ENCODE data around the gene PDLIM1.
"Not testable (repeated sequence)": the region's sequence is repeated elsewhere in the genome, so short reads cannot be mapped to it uniquely, and the experiment has no call there.

The PDLIM1 gene

DNA sequence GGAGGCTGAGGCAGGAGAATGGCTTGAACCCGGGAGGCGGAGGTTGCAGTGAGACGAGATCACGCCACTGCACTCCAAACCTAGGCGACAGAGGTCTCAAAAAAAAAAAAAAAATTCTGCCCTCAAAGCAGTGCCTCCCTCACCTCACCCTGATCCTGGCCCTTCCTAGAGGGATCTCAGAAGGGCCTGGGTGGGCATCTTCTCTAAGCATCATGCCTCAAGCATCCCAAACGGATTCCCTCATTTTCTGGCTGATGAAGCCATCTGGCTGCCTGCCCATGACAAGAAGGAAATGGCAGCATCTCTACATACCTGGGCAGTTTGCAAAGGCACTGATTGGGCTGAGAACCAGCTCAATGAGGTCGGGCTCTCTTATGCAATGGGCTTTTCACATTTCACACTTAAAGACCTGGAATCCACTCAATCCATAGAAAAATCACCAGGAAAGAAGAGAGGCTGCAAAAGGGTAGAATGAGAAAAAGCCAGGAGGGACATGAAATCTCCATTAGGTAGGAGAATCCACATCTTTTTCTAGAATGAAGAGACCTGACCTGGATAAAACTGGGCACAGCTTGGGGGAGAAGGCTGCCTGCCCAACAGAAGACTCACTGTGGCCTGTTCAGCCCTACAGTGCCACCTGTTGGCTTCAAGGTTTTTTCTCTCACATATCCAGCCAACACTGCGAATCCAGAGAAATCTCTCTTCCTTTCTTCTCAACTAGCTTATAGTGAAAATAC lies 48.1 kb downstream of the PDLIM1 start:
- DNase-seq (ENCODE audit: low read depth in 3 of 3), result no peak

DNA sequence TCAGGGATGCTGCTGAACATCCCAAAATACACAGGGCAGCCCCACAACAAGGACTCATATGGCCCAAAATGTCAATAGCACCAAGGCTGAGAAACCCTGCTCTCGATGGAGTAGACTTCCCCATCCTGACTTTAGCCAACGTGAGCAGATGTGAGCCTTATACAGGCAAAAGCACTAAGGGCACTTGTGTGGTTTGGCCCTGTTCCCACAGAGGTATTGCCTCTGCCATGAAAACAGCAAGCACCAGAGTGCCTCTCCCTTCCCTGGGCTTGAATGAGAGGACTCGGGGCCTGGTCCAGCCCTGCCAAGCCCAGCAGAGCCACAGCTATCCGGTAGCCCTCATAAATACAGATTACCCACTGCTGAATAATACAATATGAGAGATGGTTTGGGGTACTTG lies 49.3 kb downstream of the PDLIM1 start:
- no peak for DNase-seq (ENCODE audit: low read depth in 3 of 3)

DNA sequence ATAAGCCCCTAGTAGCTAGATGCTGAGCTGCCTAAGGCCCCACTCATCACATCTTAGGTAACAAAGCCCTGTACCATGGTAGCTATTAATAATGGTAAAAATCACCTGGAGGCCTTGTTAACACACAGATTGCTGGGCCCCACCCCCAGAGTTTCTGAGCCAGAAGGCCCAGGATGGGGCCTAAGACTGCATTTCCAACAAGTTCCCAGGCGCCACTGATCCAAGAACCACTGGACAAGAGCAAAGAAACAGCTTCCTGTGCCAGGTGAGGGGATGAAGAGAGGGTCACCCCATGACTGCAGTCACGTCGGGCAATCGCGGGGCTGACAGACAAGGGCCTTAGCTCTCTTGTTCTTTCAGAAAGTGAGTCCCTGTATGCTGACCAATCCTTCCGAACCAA lies 50.0 kb downstream of the PDLIM1 start:
- no peak for DNase-seq (ENCODE audit: low read depth in 3 of 3)

DNA sequence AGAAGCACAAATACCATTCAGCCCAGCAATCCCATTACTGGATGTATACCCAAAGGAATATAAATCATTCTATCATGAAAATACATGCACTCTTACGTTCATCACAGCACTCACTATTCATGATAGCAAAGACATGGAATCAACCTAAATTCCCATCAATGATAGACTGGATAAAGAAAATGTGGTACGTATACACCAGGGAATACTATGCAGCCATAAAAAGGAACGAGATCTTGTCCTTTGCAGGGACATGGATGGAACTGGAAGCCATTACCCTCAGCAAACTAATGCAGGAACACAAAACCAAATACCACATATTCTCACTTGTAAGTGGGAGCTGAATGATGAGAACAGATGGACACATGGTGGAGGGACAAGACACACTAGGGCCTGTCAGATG lies 50.7 kb downstream of the PDLIM1 start:
- DNase-seq (ENCODE audit: low read depth in 3 of 3), result not testable (repeated sequence)

DNA sequence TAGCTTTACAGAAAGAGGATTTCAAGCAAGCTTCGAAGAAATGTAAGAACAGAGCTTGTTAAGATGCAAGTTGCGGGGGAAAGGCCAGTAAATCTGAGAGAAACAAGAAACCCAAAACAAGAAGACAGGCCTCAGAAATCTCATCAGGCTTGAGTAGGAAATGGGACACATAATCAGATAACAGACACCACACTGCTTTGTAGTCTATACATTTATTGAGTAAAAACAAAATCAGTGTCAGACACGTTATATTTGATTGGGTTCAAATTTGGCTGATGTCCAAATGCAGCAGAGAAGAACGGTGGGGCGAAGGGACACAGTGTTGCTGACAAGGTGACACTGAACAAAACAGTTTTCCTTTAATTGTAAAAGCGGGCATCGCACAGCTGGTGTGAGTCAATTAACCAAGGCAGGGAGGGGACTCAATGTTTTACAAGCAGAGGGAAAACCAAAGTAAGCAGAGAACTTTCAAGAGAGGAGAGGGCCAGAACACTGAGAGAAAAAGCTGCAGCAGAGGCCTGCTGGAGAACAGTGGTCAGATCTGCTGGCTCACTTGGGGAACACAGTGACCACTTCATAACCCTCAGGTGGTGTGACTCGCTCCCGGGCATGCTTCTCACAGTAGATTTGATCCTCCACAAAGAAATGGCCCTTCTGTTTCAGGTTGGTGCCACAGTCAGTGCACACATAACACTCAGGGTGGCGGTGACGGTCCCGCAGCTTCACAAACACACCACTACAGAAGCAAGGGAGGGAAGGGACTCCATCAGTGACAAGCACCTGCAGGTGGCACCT lies 53.2 kb downstream of the PDLIM1 start:
- DNase-seq (ENCODE audit: low read depth in 3 of 3), result no peak

DNA sequence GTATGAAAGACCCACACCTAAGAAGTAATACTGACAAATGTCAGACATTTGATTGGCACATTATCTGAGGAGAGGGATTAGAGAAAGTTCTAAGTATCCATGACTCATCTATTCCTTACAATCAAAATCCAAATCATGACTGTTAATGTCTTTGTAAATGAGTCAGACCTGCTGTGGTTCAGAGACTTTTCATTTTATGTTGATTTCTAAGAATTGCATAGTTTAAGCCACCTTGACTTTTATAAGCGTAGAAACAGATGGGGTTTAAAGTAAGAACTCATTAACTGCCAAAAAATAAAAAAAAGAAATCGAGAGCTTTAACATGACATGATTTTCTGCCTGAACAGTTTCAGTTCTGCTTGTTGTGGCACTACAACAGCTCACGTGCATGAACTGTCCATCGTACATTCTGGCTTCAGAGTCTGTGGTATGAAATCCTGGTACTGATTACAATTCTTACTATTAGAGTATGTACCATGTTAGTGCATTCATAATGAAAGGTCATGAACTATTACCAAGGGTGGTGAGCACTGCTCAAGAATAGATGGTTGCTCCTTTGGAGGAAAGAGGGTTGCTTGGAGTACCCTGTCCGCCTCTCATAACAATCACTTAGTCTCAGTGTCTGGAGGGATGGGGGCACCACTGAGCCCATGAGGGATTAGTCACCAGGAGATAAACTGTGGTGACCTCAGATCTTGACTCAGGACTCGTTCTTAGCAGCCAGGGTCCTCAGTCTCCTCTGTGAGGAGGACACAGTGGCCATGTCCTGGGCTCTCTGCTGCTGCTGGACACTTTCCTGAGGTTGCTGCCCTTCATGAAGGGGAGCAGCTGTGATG lies 54.5 kb downstream of the PDLIM1 start:
- no peak for DNase-seq (ENCODE audit: low read depth in 3 of 3)

DNA sequence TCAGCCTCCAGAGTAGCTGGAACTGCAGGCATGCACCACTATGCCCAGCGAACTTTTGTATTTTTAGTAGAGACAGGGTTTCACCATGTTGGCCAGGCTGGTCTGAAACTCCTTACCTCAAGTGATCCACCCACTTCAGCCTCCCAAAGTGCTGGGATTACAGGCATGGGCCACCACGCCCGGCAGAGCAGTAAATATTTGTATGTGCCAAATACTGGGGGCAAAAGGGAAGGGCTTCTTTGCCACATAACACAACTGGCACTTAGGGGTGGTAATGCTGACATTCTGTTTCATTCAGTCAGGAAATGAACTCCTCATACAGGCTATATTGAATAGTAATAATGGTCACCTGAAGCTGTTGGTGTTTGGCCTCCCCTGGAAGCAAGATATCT lies 55.1 kb downstream of the PDLIM1 start:
- DNase-seq (ENCODE audit: low read depth in 3 of 3), result no peak

DNA sequence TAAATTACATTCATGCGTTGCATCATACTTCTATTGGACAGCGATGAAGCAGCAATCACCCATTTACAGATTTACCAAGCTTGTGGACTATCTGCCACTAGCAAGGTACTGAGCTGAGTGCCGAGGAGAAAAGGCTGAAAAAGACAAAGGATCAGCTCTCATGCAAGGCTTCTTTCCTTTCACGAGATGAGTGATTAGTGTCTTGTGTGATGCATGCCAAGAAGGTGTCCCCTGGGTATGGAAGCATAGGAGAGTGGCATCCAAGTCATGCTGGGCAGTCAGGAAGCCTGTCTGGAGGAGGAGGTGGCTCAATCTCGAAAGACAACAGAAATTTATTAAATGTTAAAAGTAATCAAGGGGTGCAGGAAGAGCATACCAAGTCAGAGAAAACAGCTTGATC lies 55.9 kb downstream of the PDLIM1 start:
- DNase-seq (ENCODE audit: low read depth in 3 of 3), result no peak

DNA sequence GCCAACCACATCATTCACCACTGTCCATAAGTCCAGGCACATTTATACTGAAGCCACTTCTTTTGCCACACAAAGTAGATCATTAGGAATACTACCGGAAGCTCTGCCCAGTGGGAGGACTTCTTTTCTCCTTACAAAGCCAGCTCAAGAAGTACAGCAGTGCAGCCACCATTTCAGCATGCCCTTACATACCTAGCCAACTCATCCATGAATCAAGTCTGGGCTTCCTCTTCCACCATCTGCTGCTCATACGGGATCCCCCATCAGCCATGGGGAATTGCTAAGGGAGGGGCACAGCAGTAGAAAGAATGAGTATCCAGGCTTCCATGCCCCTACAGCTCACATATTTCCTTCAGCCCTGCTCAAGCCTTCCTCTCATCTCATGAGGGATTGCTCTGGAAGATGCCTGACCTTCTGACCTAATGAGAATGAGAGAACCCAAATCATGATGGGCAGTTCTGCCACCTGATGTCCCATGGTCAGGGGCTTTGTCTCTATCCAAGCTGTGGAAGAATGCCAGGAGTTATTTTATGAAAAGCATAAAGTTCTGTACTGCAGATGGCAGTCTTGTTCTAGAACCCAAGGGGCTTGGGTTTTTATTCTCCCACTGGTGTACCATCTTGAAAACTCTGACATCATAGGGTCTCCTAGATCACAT lies 57.3 kb downstream of the PDLIM1 start:
- DNase-seq (ENCODE audit: low read depth in 3 of 3), result no peak

DNA sequence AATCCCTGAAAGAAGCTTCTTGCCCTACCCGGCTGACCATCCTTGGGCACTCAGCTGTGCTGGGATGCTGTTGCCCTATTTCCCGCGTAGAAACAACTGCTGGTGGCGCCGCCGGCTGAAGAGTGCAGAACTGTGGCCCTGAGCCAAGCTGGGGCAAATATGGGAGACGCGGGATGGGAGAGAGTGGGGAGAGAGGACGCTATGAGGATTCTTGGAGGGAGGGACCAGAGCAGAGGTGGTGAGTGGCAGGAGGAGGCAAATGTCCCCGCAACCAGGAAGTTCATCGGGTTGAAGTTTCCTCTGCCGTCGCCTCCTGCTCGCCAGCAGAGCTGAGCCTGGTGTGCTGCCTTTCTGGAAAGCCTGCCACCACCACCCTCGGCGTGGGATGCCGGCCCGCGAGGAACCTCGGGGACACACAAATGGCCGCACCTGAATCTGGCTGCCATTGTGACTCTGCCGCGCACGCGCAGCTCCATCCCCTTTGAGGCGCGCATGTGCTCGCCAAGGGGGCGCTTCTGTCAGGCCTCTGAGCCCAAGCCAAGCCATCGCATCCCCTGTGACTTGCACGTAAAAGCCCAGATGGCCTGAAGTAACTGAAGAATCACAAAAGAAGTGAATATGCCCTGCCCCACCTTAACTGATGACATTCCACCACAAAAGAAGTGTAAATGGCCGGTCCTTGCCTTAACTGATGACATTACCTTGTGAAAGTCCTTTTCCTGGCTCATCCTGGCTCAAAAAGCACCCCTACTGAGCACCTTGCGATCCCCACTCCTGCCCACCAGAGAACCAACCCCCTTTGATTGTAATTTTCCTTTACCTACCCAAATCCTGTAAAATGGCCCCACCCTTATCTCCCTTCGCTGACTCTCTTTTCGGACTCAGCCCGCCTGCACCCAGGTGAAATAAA lies 59.9 kb downstream of the PDLIM1 start:
- peak; percentile 3 to 23 (median 21) for DNase-seq (ENCODE audit: low read depth in 3 of 3)

DNA sequence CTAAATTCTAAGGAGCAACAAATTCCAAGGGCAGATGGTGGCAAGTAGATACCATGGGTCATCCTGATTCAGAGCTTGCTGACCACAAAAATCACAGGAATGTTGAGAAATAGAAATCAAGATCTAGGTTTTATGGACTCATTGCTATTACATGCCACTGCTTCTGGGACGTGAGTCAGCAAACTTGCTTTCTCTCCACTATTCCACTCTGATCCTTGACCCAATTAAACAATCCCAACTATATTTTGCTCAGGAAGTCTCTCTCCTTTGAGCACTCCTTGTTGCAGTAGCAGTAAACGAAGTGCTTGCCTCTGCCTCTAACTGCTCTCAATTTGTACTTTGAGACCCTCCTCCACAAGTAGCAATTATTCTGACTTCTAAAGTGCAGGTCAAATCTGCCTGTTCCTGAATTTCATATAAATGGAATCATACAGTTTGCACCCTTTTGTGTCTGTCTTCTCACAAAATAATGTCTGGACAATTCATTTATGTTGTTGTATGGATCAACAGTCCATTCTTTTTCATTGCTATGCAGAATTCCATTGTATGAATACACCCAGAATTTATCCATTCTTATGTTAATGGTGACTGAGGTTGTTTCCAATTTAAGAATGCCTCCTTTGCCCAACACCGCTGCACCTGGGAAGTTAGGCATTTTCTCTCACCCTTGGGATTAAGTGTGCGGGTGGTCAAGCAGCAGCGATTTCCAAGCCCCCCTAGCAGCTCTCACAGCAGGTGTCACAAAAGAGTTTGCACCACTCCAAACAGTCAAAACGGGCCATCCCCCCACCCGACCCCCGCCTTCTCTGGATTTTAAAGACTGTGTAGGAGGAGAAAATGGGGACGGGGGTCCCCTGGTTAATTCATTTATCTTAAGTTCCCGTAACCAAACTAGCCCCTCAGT lies 60.8 kb downstream of the PDLIM1 start:
- no peak for DNase-seq (ENCODE audit: low read depth in 3 of 3)

DNA sequence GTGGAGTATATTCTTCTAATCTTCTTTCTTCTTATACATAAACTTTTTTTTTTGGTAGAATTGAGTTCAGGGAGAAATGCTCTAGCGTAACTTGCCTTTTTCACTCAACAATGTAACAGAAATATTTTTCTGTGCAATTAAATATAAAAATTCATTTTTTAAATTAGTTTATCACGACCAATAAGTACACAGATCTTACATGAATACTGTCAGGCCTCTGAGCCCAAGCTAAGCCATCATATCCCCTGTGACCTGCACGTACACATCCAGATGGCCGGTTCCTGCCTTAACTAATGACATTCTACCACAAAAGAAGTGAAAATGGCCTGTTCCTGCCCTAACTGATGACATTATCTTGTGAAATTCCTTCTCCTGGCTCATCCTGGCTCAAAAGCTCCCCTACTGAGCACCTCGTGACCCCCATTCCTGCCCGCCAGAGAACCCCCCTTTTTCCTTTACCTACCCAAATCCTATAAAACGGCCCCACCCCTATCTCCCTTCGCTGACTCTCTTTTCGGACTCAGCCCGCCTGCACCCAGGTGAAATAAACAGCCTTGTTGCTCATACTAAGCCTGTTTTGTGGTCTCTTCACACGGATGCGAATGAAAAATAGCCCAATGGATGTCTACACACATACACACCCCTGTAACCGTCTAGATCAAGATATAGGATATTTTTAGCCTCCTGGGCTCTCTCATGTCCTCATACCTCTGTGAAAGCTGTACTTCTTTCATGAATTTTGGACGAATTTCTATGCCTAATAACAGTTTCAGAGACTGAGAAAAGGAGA lies 61.7 kb downstream of the PDLIM1 start:
- DNase-seq (ENCODE audit: low read depth in 3 of 3), result not testable (repeated sequence)

DNA sequence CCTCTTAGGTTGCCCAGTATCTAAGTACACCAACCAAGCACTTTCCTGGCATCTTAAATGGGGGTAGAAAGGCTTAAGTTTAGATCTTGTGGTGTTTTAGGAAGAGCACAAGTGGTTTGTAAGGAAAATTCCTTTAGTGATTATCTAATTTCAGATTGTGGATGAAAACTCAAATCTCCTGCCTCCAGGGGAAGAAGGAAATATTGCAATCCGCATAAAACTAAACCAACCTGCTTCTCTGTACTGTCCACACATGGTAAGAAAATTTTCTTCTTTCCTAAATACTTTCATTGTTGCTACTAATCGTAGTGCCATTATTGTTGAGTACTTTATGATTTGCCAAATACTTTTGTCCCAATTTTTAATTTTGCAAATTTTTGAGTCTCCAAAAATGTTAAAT lies 65.7 kb downstream of the PDLIM1 start:
- no peak for DNase-seq (ENCODE audit: low read depth in 3 of 3)

DNA sequence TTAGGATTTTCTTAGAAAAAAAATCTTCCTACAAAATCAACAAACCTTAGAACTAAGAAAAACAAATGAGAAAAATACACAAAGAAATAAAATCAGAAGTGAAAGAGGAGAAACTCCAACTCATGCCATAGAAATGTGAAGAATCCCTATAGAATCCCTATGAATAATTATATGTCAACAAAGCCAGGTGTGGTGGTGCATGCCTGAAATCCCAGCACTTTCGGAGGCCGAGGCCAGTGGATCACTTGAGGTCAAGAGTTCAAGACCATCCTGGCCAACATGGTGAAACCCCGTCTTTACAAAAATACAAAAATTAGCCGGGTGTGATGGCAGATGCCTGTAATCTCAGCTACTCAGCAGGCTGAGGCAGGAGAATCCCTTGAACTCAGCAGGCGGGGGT lies 69.7 kb downstream of the PDLIM1 start:
- DNase-seq (ENCODE audit: low read depth in 3 of 3), result no peak

DNA sequence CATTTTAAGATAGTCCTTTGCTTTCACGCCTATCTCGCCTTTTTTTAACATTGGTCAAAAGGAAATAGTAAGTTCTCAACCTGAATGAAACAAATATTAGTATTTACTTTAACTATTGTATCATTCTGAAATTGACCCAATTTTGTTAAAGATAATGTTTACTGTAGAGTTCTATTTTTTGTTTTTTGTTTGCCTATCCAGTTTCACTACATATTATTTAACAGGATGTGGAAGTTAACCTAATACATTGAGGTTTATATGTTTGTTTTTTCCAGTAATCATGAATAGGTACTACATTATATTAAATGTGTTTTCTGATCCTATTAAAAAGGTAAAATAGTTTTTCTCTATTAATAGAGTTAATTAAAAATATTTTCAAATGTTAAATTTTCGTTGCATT lies 70.3 kb downstream of the PDLIM1 start:
- no peak for DNase-seq (ENCODE audit: low read depth in 3 of 3)

DNA sequence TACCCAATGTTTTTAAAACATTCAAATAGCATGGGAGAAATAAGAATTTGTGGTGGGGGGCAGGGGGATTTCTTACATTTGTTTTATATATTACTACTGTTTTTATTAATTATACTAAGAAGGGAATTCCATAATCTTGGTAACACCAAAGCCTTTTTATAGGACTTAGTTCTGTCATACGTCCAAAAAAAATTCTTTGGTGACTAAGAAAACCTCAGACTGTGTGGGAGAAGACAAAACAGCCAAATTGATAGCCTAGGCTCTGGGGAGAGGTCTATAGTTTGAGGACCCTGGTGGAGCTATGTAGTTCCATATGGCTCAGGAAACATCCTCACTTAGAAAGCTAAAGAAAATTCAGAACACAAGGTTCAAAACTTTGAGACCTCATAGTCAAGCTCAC lies 73.3 kb downstream of the PDLIM1 start:
- DNase-seq (ENCODE audit: low read depth in 3 of 3), result no peak

DNA sequence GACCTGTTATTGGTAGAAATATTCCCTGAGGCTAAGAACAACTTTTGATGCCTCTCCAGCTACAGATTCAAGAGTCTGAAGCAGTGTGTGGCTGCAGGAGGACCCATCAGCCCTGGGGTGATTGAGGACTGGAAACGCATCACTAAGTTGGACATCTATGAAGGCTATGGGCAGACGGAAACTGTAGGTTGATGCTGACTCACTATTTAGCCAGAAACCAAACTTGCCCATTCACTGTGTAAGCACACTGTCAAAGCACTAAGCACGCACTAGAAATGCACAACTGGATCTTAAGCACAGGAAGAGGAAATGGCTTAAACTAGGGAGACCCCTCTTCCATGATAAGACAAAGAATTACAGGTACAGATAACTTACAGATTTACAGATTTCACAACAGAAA lies 76.0 kb downstream of the PDLIM1 start:
- DNase-seq (ENCODE audit: low read depth in 3 of 3), result no peak

DNA sequence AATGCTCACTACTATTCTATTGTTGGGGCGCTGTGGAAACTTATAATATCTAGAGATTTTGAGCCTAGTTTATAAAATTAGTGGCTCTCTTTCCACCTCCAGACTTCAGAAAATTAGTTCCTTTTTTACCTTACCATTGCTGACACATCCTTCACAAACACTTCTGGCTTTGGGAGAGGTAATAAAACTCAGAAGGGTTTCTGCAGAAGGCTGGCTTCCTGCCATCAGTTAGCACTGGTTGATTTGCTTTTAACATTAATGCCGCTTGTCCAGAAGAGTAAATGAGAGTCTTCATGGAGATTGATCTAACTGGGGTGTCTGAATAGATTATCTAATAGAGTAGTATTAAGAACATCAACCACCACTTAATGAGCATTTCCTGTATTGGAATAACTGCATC lies 76.4 kb downstream of the PDLIM1 start:
- DNase-seq (ENCODE audit: low read depth in 3 of 3), result no peak
